Psoas muscle (tissue), 8 donors: Measurements from ENCODE around the gene KCNMB2. TPM values are rescaled to one million over a fixed set of nuclear protein-coding genes. Genes with fewer than 3 reads are reported as not detected.

Experiments
- ATAC-seq, 4 donors: fragments of 200-7000 bp; cut with Tn5 transposase; one replicate each; pipeline ENCODE4 v1.9.1; 2020; ENCODE audit warnings: moderate library complexity in 3 of 4, mild to moderate bottlenecking in 2 of 4
- DNase-seq, 2 donors: peaks; one replicate each; pipeline ENCODE4 v3.0.0-alpha.2; 2020
- H3K27ac ChIP-seq: fragments of 200-600 bp; one replicate; pipeline ENCODE4 v1.8.0; 2022
- H3K27me3 ChIP-seq, 3 donors: fragments of 200-600 bp in 1 of 3; one replicate each; pipeline versions ENCODE4 v1.6.1 to v1.8.0; 2013 to 2022; ENCODE audit warnings: low read length in 2 of 3, mild to moderate bottlenecking in 2 of 3, moderate library complexity in 1 of 3; ENCODE audit not compliant: insufficient read depth in 3 of 3
- H3K36me3 ChIP-seq, 2 donors: fragments of 200-600 bp in 1 of 2; one replicate each; pipeline versions ENCODE4 v1.6.1 to v1.8.0; 2013 to 2022; ENCODE audit warnings: low read depth in 1 of 2, mild to moderate bottlenecking in 1 of 2, moderate library complexity in 1 of 2; ENCODE audit not compliant: insufficient read depth in 1 of 2
- H3K4me1 ChIP-seq: fragments of 200-600 bp; one replicate; pipeline ENCODE4 v1.8.0; 2022
- H3K4me3 ChIP-seq: fragments of 200-600 bp; one replicate; pipeline ENCODE4 v1.8.0; 2022; ENCODE audit warnings: mild to moderate bottlenecking
- H3K9me3 ChIP-seq: fragments of 200-600 bp; one replicate; pipeline ENCODE4 v1.8.0; 2022
- WGBS, 3 donors: extraction: QIAGEN DNeasy Blood & Tissue Kit; methylation state at CpG; one replicate each; pipeline versions ENCODE4 v1.1.6 to v1.1.7; 2013; 5-methylcytosine and 5-hydroxymethylcytosine counted together
- intact Hi-C, 2 donors: fragments of 100-400 bp; cut with DNase I; formaldehyde crosslinking; loops; one replicate each; pipeline versions ENCODE4 v1.11.0 to v1.14.2; 2022
- polyA plus RNA-seq, 3 donors: library from polyadenylated mRNA; stranded (reverse); fragments of 200-250 nt; gene quantifications; one replicate each; pipeline ENCODE4 v1.2.3, GENCODE V29; 2013
- total RNA-seq, 4 donors: library from RNA; stranded (reverse); fragmentation: NEBNext Ultra II Directional in 2 of 4; extraction: Animal tissue kit (Norgen Biotek cat#: 25700) in 2 of 4; gene quantifications; one replicate each; pipeline versions ENCODE4 v1.2.1 to v1.2.4, GENCODE V29; 2021 to 2023
- TF ChIP-seq, protein P1 (sequence below): fragments of 200-600 bp; IDR thresholded peaks from one replicate; pipeline ENCODE4 v1.8.0; 2022; ENCODE audit warnings: antibody characterized with exemption
- donor health status: healthy with polysubstance abuse.
- donor health status: DM: no; HTN: no; CAD: no; lungs with moderate emphysema.
- donor health status: Bipolar disorder and iron deficiency.
- donor health status: healthy.
- donor health status: DM: yes; HTN: yes; CAD: no.
- donor health status: DM: no; HTN: no; CAD: no.
- donor health status: DM: no; HTN: no; CAD: no.
- donor health status: DM: yes; HTN: yes; CAD: no.

KCNMB2 gene
- total and polyA plus RNA-seq, 7 donors, result not detected

DNA sequence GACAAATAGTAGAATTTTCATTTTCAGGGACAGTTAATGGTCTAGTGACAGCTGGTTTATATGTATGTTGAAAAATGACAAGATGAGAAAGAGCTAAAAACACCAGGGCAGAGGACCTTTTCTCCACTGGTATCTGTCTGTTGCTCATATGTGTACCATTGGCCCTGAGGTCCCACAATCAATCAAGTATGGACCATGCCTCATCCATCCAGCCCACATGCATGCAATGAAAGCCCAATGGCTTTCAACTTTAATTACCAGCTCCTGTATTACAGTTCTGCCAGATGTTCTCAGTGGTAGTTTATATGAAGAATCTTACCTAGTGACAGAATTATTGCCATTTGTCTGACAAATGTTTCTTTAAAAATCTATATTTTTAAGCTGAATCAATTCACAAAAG lies 301.3 kb downstream of the KCNMB2 start:
- DNase-seq (no peak), ATAC-seq (no peak)
- H3K27me3 ChIP-seq, result no peaks in the 10 kb centered on the region
- no peak overlapping the region for H3K27ac ChIP-seq
- no peak overlapping the region for H3K4me3 ChIP-seq
- no peaks in the 10 kb centered on the region for H3K4me1 ChIP-seq
- intact Hi-C loops, result no loop called here
- H3K36me3 ChIP-seq, result no peaks in the 10 kb centered on the region
- H3K9me3 ChIP-seq, result peaks cover 7% of the 10 kb centered on the region
- TF ChIP-seq, protein P1, sequence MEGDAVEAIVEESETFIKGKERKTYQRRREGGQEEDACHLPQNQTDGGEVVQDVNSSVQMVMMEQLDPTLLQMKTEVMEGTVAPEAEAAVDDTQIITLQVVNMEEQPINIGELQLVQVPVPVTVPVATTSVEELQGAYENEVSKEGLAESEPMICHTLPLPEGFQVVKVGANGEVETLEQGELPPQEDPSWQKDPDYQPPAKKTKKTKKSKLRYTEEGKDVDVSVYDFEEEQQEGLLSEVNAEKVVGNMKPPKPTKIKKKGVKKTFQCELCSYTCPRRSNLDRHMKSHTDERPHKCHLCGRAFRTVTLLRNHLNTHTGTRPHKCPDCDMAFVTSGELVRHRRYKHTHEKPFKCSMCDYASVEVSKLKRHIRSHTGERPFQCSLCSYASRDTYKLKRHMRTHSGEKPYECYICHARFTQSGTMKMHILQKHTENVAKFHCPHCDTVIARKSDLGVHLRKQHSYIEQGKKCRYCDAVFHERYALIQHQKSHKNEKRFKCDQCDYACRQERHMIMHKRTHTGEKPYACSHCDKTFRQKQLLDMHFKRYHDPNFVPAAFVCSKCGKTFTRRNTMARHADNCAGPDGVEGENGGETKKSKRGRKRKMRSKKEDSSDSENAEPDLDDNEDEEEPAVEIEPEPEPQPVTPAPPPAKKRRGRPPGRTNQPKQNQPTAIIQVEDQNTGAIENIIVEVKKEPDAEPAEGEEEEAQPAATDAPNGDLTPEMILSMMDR, result no peak

DNA sequence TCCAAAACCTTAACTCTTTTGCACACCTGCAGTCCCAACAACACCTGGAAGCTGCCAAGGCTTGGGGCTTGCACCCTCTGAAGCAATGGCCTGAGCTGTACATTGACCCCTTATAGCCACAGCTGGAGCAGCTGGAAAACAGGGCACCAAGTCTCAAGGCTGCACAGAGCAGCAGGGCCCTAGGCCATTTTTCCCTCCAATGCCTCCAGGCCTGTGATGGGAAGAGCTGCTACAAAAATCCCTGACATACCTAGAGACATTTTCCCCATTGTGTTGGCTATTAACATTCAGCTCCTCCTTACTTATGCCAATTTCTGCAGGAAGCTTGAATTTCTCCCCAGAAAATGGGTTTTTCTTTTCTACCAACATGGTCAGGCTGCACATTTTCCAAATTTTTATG lies 304.4 kb downstream of the KCNMB2 start:
- Histone ChIP-seq H3K36me3 (no peaks in the 10 kb centered on the region), H3K27me3 (no peaks in the 10 kb centered on the region), H3K9me3 (peaks cover 7% of the 10 kb centered on the region), H3K4me3 (no peak overlapping the region), H3K27ac (no peak overlapping the region), H3K4me1 (no peaks in the 10 kb centered on the region)
- intact Hi-C loops, result no loop called here
- TF ChIP-seq, protein P1, result no peak
- ATAC-seq, result no peak
- no peak for DNase-seq

DNA sequence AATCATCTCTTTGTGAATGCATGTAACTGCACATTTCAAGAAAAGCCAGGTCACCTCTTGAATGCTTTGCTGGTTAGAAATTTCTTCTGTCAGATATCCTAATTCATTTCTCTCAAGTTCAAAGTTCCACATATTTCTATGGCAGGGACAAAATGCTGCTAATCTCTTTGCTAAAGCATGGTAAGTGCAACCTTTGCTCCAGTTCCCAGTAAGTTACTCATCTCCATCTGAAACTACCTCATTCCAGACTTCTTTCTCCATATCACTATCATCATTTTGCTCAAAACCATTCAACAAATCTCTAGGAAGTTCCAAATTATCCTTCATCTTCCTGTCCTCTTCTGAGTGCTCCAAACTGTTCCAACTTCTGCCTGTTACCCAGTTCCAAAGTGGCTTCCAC lies 304.8 kb downstream of the KCNMB2 start:
- H3K27me3 ChIP-seq, result no peaks in the 10 kb centered on the region
- intact Hi-C loops, result no loop called here

DNA sequence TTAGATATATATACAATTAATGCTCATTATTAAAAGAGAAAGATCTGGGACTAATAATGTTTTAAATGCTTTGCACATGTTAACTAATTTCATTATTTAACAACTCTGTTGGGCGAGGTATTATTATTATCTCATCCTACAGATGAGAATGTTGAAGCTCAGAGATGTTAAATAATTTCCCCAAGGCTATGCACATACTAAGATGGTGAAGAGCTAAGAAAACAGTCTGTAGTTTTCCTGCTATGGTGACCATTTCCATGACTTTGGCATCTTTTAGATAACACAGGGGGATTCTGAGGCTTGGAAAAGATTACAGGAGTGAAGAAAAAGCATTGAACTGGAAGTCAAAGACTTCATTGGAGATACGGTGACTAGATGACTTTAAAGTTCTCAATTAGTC lies 308.7 kb downstream of the KCNMB2 start:
- TF ChIP-seq, protein P1, result no peak
- 88 to 96% (median 91%) methylated on average over 2 of the region's 2 CpGs for WGBS, 3 donors
- Histone ChIP-seq H3K4me3 (no peak overlapping the region), H3K4me1 (no peaks in the 10 kb centered on the region), H3K27ac (no peak overlapping the region), H3K36me3 (no peaks in the 10 kb centered on the region), H3K27me3 (no peaks in the 10 kb centered on the region), H3K9me3 (peaks cover 6% of the 10 kb centered on the region)
- no peak for ATAC-seq
- DNase-seq, result no peak
- intact Hi-C loops, result no loop called here

More for the DNA sequence above, 304.8 kb downstream of the KCNMB2 start:
- Histone ChIP-seq H3K4me3 (no peak overlapping the region), H3K36me3 (no peaks in the 10 kb centered on the region), H3K27ac (no peak overlapping the region), H3K9me3 (peaks cover 7% of the 10 kb centered on the region), H3K4me1 (no peaks in the 10 kb centered on the region)
- ATAC-seq (no peak), DNase-seq (no peak)
- TF ChIP-seq, protein P1, result no peak

DNA sequence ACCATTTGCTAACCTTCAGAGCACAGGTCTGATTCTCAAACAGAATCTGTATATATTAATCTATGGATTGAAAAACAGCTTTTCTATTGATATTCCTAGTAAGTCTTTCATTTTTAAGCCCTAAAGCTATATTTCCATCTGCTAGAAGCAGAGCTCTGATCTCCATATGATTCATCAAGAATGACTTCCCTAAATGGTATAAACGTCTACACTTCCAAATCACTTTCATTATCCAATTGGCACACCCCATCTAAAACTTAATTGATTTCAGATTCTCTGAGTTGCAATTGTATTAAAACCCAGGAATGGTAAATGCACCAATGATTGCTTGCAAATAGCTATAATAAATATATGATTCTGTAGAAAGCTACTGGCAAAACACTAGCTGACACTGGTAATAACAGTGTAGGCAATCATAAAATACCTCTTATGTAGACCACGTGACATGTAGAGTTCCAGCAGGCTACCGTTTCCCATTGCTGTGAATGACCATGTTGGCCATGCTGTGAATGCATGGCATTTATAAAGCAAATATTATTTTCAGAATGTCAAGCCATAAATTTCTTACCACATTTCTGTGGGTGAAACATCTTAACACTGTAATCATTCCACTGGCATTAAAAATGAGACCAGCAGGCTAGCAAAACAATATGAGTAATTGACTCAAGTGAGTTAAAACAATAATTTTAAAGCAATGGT lies 309.3 kb downstream of the KCNMB2 start:
- Histone ChIP-seq H3K27me3 (no peaks in the 10 kb centered on the region), H3K4me3 (no peak overlapping the region), H3K4me1 (no peaks in the 10 kb centered on the region), H3K36me3 (no peaks in the 10 kb centered on the region), H3K9me3 (no peaks in the 10 kb centered on the region), H3K27ac (no peak overlapping the region)
- WGBS, 3 donors, result 55 to 64% (median 56%) methylated on average over 3 of the region's 3 CpGs
- intact Hi-C loops, result no loop called here
- no peak for ATAC-seq
- TF ChIP-seq, protein P1, result no peak
- no peak for DNase-seq
